H1 (cell line): ENCODE measurements around the gene RNASE7. TPM values are rescaled to one million over a fixed set of nuclear protein-coding genes. Genes with fewer than 3 reads are reported as not detected.

Source experiments
- CTCF ChIA-PET: fragments of 300-600 bp; sonication (Branson Sonifier 250); formaldehyde crosslinking; loops from one replicate; lab custom pipeline; 2021; ENCODE audit not compliant: partially characterized antibody; lab: Charles Lee
- POLR2A ChIA-PET: fragments of 300-600 bp; sonication (Branson Sonifier 250); formaldehyde crosslinking; loops from one replicate; lab custom pipeline; 2021; ENCODE audit warnings: inconsistent platforms; ENCODE audit not compliant: partially characterized antibody; lab: Charles Lee
- DNase-seq, 2 experiments: peaks; one replicate each; pipeline versions ENCODE4 v3.0.0 to v3.0.0-alpha.2; 2010 to 2022; ENCODE audit warnings: low spot score in 2 of 2, low read depth in 1 of 2, mixed read lengths in 1 of 2
- FAIRE-seq: peaks from 2 replicates; lab custom pipeline; 2011; peaks lifted over from hg19 to GRCh38; lab: Jason Lieb, UNC
- H2AFZ ChIP-seq: 2 replicates; pipeline ENCODE4 v1.8.1; 2012; ENCODE audit warnings: low read length, inconsistent platforms
- H2AK5ac ChIP-seq: 2 replicates; pipeline ENCODE4 v1.6.1; 2013; ENCODE audit warnings: low read depth, low read length
- H2BK120ac ChIP-seq: replicated peaks from 2 replicates; pipeline ENCODE3; 2013; ENCODE audit warnings: low read depth, low read length, inconsistent platforms
- H2BK12ac ChIP-seq: 2 replicates; pipeline ENCODE4 v1.6.1; 2013; ENCODE audit warnings: low read depth, low read length
- H2BK15ac ChIP-seq: 2 replicates; pipeline ENCODE4 v1.6.1; 2013; ENCODE audit warnings: low read length
- H2BK20ac ChIP-seq: 2 replicates; pipeline ENCODE4 v1.6.1; 2013; ENCODE audit warnings: low read length
- H2BK5ac ChIP-seq: 2 replicates; pipeline ENCODE4 v1.6.1; 2013; ENCODE audit warnings: low read depth, low read length
- H3K14ac ChIP-seq: 2 replicates; pipeline ENCODE4 v1.6.1; 2013; ENCODE audit warnings: inconsistent platforms; ENCODE audit not compliant: insufficient read length
- H3K18ac ChIP-seq: 2 replicates; pipeline ENCODE4 v1.6.1; 2013; ENCODE audit warnings: low read length; ENCODE audit errors: extremely low read depth
- H3K23ac ChIP-seq: 2 replicates; pipeline ENCODE4 v1.6.1; 2013; ENCODE audit warnings: inconsistent platforms; ENCODE audit not compliant: insufficient read length
- H3K23me2 ChIP-seq: 2 replicates; pipeline ENCODE4 v1.6.1; 2013; ENCODE audit warnings: low read depth, low read length
- H3K27ac ChIP-seq: 2 replicates; pipeline ENCODE4 v1.6.1; 2011; ENCODE audit warnings: low read depth, low read length, inconsistent platforms
- H3K27me3 ChIP-seq, 4 experiments: replicated peaks in 1 of 4; 1 replicate in 1 of 4; 2 replicates in 3 of 4; pipeline versions ENCODE4 v1.6.1 to v1.8.1; 2011 to 2013; ENCODE audit warnings: low read length in 3 of 4, mild to moderate bottlenecking in 3 of 4, inconsistent platforms in 2 of 4, mixed read lengths in 2 of 4, moderate library complexity in 1 of 4; ENCODE audit not compliant: control insufficient read depth in 3 of 4, insufficient read depth in 3 of 4; ENCODE audit errors: extremely low read depth in 1 of 4
- H3K36me3 ChIP-seq, 4 experiments: 2 replicates each; pipeline versions ENCODE4 v1.6.1 to v1.8.1; 2011 to 2013; ENCODE audit warnings: mild to moderate bottlenecking in 4 of 4, low read length in 3 of 4, moderate library complexity in 2 of 4, control low read depth in 1 of 4, inconsistent platforms in 1 of 4; ENCODE audit not compliant: insufficient read depth in 4 of 4, control insufficient read depth in 2 of 4
- H3K4ac ChIP-seq: replicated peaks from 2 replicates; pipeline ENCODE3; 2013; ENCODE audit warnings: low read length, low read depth, mixed read lengths, inconsistent platforms; ENCODE audit not compliant: insufficient read length
- H3K4me1 ChIP-seq, 4 experiments: replicated peaks in 1 of 4; 1 replicate in 1 of 4; 2 replicates in 3 of 4; pipeline versions ENCODE4 v1.6.1 to v1.8.1; 2011 to 2013; ENCODE audit warnings: low read length in 3 of 4, inconsistent platforms in 2 of 4, mixed read lengths in 1 of 4; ENCODE audit not compliant: insufficient read depth in 4 of 4, control insufficient read depth in 3 of 4
- H3K4me2 ChIP-seq, 2 experiments: 2 replicates each; pipeline versions ENCODE4 v1.6.1 to v1.8.1; 2011 to 2013; ENCODE audit warnings: low read depth in 2 of 2, low read length in 2 of 2, control low read depth in 1 of 2, inconsistent platforms in 1 of 2, mild to moderate bottlenecking in 1 of 2; ENCODE audit not compliant: insufficient read depth in 1 of 2
- H3K4me3 ChIP-seq, 4 experiments: fragments of 200-600, 300-600 bp in 1 of 4; sonication (generic), shearing (Covaris generic), sonication (Bioruptor Twin) in 1 of 4; 2 replicates each; pipeline versions ENCODE4 v1.5.1 to v1.8.1; 2011 to 2016; ENCODE audit warnings: low read length in 4 of 4, low read depth in 3 of 4, control low read depth in 2 of 4, inconsistent platforms in 2 of 4, mild to moderate bottlenecking in 2 of 4, mixed read lengths in 1 of 4, moderate library complexity in 1 of 4; ENCODE audit not compliant: insufficient read depth in 2 of 4; ENCODE audit errors: extremely low read depth in 1 of 4
- H3K56ac ChIP-seq: replicated peaks from 2 replicates; pipeline ENCODE3; 2013; ENCODE audit warnings: low read depth, mild to moderate bottlenecking, mixed read lengths, low read length, inconsistent platforms; ENCODE audit not compliant: insufficient read length
- H3K79me1 ChIP-seq: 2 replicates; pipeline ENCODE4 v1.6.1; 2013; ENCODE audit warnings: low read depth, low read length, control low read depth
- H3K79me2 ChIP-seq, 2 experiments: 2 replicates each; pipeline versions ENCODE4 v1.6.1 to v1.8.1; 2012 to 2013; ENCODE audit warnings: low read length in 2 of 2, mild to moderate bottlenecking in 2 of 2, inconsistent platforms in 1 of 2; ENCODE audit not compliant: insufficient read depth in 2 of 2, control insufficient read depth in 1 of 2
- H3K9ac ChIP-seq, 4 experiments: replicated peaks in 1 of 4; 1 replicate in 1 of 4; 2 replicates in 3 of 4; pipeline versions ENCODE4 v1.6.1 to v1.8.1; 2011 to 2013; ENCODE audit warnings: low read depth in 3 of 4, low read length in 3 of 4, control low read depth in 2 of 4, mild to moderate bottlenecking in 2 of 4, moderate library complexity in 2 of 4, inconsistent platforms in 1 of 4; ENCODE audit errors: extremely low read depth in 1 of 4
- H3K9me3 ChIP-seq, 2 experiments: 2 replicates each; pipeline versions ENCODE4 v1.6.1 to v1.8.1; 2012 to 2013; ENCODE audit warnings: mild to moderate bottlenecking in 2 of 2, moderate library complexity in 2 of 2, control low read depth in 1 of 2, inconsistent platforms in 1 of 2, low read depth in 1 of 2, low read length in 1 of 2, mixed read lengths in 1 of 2; ENCODE audit not compliant: insufficient read depth in 2 of 2
- H4K20me1 ChIP-seq, 2 experiments: replicated peaks in 1 of 2; 2 replicates each; pipeline versions ENCODE3 to v1.8.1; 2011 to 2013; ENCODE audit warnings: inconsistent platforms in 2 of 2, low read length in 2 of 2, mild to moderate bottlenecking in 1 of 2; ENCODE audit not compliant: insufficient read depth in 2 of 2, control insufficient read depth in 1 of 2
- H4K5ac ChIP-seq: 2 replicates; pipeline ENCODE4 v1.6.1; 2013; ENCODE audit warnings: low read length, low read depth, mixed read lengths, inconsistent platforms; ENCODE audit not compliant: insufficient read length
- H4K8ac ChIP-seq: 2 replicates; pipeline ENCODE4 v1.8.0; 2013; ENCODE audit warnings: mild to moderate bottlenecking, moderate library complexity, low read length, inconsistent platforms; ENCODE audit not compliant: insufficient read depth; ENCODE audit errors: extremely low read depth
- H4K91ac ChIP-seq: replicated peaks from 2 replicates; pipeline ENCODE3; 2013; ENCODE audit warnings: low read length, mixed read lengths, inconsistent platforms; ENCODE audit not compliant: insufficient read length
- CEBPB ChIP-seq: IDR thresholded peaks from 2 replicates; pipeline ENCODE4 v1.6.1; 2012; ENCODE audit warnings: low read depth, low read length
- FOSL1 ChIP-seq: IDR thresholded peaks from 2 replicates; pipeline ENCODE4 v1.6.1; 2011; ENCODE audit warnings: mild to moderate bottlenecking, low read depth, low read length, moderate library complexity; ENCODE audit not compliant: insufficient read depth
- KDM4A ChIP-seq: IDR thresholded peaks from one replicate; pipeline ENCODE4 v1.7.1; 2012; ENCODE audit warnings: low read depth, mild to moderate bottlenecking, moderate library complexity, low read length, inconsistent platforms; ENCODE audit not compliant: severe bottlenecking
- NANOG ChIP-seq: IDR thresholded peaks from 2 replicates; pipeline ENCODE4 v1.6.1; 2011; ENCODE audit warnings: low read length, low read depth, mild to moderate bottlenecking, inconsistent platforms; ENCODE audit not compliant: insufficient read depth, poor library complexity, severe bottlenecking
- POLR2A ChIP-seq, 2 experiments: IDR thresholded peaks; 1 replicate in 1 of 2; 2 replicates in 1 of 2; pipeline ENCODE4 v1.6.1; 2011; ENCODE audit warnings: low read depth in 2 of 2, low read length in 2 of 2, mild to moderate bottlenecking in 2 of 2; ENCODE audit errors: control extremely low read depth in 1 of 2
- SIRT6 ChIP-seq: IDR thresholded peaks from one replicate; pipeline ENCODE4 v1.7.1; 2012; ENCODE audit warnings: low read length, inconsistent platforms
- TCF12 ChIP-seq: IDR thresholded peaks from 2 replicates; pipeline ENCODE4 v1.6.1; 2011; ENCODE audit warnings: low read depth, mild to moderate bottlenecking, low read length
- WGBS, 2 experiments: shearing (Covaris generic) in 1 of 2; methylation state at CpG; one replicate each; pipeline versions ENCODE4 v1.1.6 to v1.1.7; 2013 to 2015; ENCODE audit warnings: low lambda C conversion rate in 2 of 2, mixed read lengths in 2 of 2, inconsistent platforms in 1 of 2, low coverage in 1 of 2, missing lambda C conversion rate in 1 of 2; ENCODE audit not compliant: insufficient replicate concordance in 2 of 2, insufficient coverage in 1 of 2, insufficient read length in 1 of 2; ENCODE audit errors: extremely low coverage in 1 of 2, missing lambda C conversion rate in 1 of 2; 5-methylcytosine and 5-hydroxymethylcytosine counted together
- polyA plus RNA-seq, 7 experiments: library from polyadenylated mRNA; depleted of rRNA in 3 of 7; stranded (reverse) in 5 of 7; unstranded in 2 of 7; fragments of >200 nt in 5 of 7; fragments of 200-250 nt in 2 of 7; gene quantifications; 1 replicate in 5 of 7; 2 replicates in 1 of 7; 4 replicates in 1 of 7; pipeline versions ENCODE4 v1.2.1 to v1.2.3, GENCODE V29; 2011 to 2013; ENCODE audit warnings: missing spikeins in 2 of 7, mixed read lengths in 2 of 7
- total RNA-seq: library from RNA; stranded (reverse); fragmentation: NEBNext Ultra II Directional; extraction: Animal tissue kit (Norgen Biotek cat#: 25700); gene quantifications from 2 replicates; pipeline ENCODE4 v1.2.1, GENCODE V29; 2021

The RNASE7 gene
- total and polyA plus RNA-seq, 2 of the 8 experiments (the other 6 are each of a cell fraction or from before 2014, with no cell fraction given): not detected

DNA sequence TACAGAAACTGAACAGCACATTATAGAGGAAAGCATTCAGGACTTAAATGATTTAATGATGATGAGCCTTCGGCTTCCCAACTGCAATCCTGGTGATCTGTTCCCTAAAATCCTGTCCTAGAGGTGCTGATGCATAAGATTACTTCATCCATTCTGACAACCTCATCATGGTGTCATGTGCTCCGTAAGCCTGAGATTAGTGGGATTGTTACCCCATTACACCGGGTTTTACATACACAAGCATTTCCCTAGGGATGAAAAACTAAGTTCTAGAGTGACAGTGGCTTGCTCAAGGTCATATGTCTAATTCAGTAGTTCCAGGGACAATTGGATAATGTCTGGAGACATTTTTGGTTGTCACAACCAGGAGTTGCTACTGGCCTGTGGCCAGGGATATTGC, 5.0 kb upstream of the RNASE7 start:
- POLR2A ChIA-PET: no interaction called here
- Histone ChIP-seq H3K27ac (no peak overlapping the region), H4K8ac (no peak overlapping the region), H2BK15ac (no peak overlapping the region), H3K4me1 (peaks cover 8 to 11% (median 10%) of the 10 kb centered on the region in 4 experiments; a peak in 6 of 7 replicates), H2BK12ac (no peak overlapping the region), H3K23me2 (peaks cover 2% of the 10 kb centered on the region; the same call in 1 of the 2 replicates), H3K23ac (no peak overlapping the region), H2BK120ac (no peak overlapping the region), H3K9me3 (no peaks in the 10 kb centered on the region), H4K91ac (no peak overlapping the region), H3K4me2 (no peak overlapping the region), H3K18ac (no peak overlapping the region), H3K4me3 (no peak overlapping the region), H2BK20ac (no peak overlapping the region), H3K56ac (no peak overlapping the region), H3K27me3 (no peaks in the 10 kb centered on the region), H4K5ac (no peak overlapping the region), H2BK5ac (no peak overlapping the region), H2AFZ (no peak overlapping the region), H3K36me3 (no peaks in the 10 kb centered on the region), H3K14ac (no peak overlapping the region), H3K9ac (no peak overlapping the region), H3K4ac (no peak overlapping the region), H2AK5ac (no peak overlapping the region), H3K79me2 (no peaks in the 10 kb centered on the region), H4K20me1 (no peaks in the 10 kb centered on the region), H3K79me1 (no peaks in the 10 kb centered on the region)
- WGBS, 2 experiments: 86% methylated on average over 3 of the region's 3 CpGs; no CpG with 5 or more reads in 1 of the 2 experiments
- FAIRE-seq: no peak
- DNase-seq: no peak
- CTCF ChIA-PET: interaction anchor here (1.2 to 8.8 kb wide), 3 partner anchors 14 to 66 kb away, joined by 7 to 152 read pairs (median 8); no protein-coding TSS in a partner anchor
- TF ChIP-seq TCF12 (no peak), NANOG (no peak), FOSL1 (no peak), KDM4A (no peak), CEBPB (no peak), POLR2A (IDR thresholded peaks at IDR 0.05; ENCODE audit: control extremely low read depth in 1 of 2, low read depth in 2 of 2, low read length in 2 of 2) (no peak), SIRT6 (no peak)
